Loucy (cell line): ENCODE measurements around the gene PCBD2.

Experiments used
- H2AFZ ChIP-seq: fragments of 200-600 bp; sonication (generic); 2 replicates; pipeline ENCODE4 v1.6.0; 2016; ENCODE audit warnings: antibody characterized with exemption, mild to moderate bottlenecking, low read length, moderate library complexity
- H3F3A ChIP-seq: fragments of 200-600 bp; 2 replicates; pipeline ENCODE4 v1.6.0; 2016; ENCODE audit warnings: antibody characterized with exemption, low read depth, mild to moderate bottlenecking
- H3K27me3 ChIP-seq: fragments of 200-600 bp; sonication (generic); 2 replicates; pipeline ENCODE4 v1.6.1; 2014; ENCODE audit warnings: low read length, mild to moderate bottlenecking; ENCODE audit not compliant: insufficient read depth, poor library complexity, severe bottlenecking
- H3K36me3 ChIP-seq: fragments of 200-600 bp; sonication (generic); 2 replicates; pipeline ENCODE4 v1.6.1; 2016; ENCODE audit warnings: low read length; ENCODE audit not compliant: insufficient read depth
- H3K4me1 ChIP-seq: fragments of 200-600 bp; sonication (generic); 2 replicates; pipeline ENCODE4 v1.5.1; 2014; ENCODE audit warnings: low read length, mild to moderate bottlenecking; ENCODE audit not compliant: insufficient read depth, poor library complexity, severe bottlenecking
- H3K4me2 ChIP-seq: fragments of 200-600 bp; sonication (generic); 2 replicates; pipeline ENCODE4 v1.6.0; 2014; ENCODE audit warnings: antibody characterized with exemption, low read length, low read depth, mild to moderate bottlenecking; ENCODE audit not compliant: poor library complexity, severe bottlenecking
- H3K4me3 ChIP-seq: fragments of 200-600 bp; sonication (generic); 2 replicates; pipeline ENCODE4 v1.5.1; 2014; ENCODE audit warnings: low read length, mild to moderate bottlenecking, mixed read lengths; ENCODE audit not compliant: poor library complexity, severe bottlenecking
- H3K79me2 ChIP-seq: fragments of 200-600 bp; sonication (generic); 2 replicates; pipeline ENCODE4 v1.6.1; 2014; ENCODE audit warnings: low read length; ENCODE audit not compliant: insufficient read depth
- H3K9ac ChIP-seq: fragments of 200-600 bp; sonication (generic); 2 replicates; pipeline ENCODE4 v1.6.0; 2014; ENCODE audit warnings: mild to moderate bottlenecking, low read depth, low read length, moderate library complexity; ENCODE audit not compliant: poor library complexity, severe bottlenecking
- H3K9me2 ChIP-seq: fragments of 200-600 bp; sonication (generic); replicated peaks from 2 replicates; pipeline ENCODE4 v1.6.1; 2016; ENCODE audit warnings: low read depth, low read length, mixed read lengths
- H3K9me3 ChIP-seq: fragments of 200-600 bp; sonication (generic); 2 replicates; pipeline ENCODE4 v1.6.1; 2014; ENCODE audit warnings: mild to moderate bottlenecking, antibody characterized with exemption, low read length, low read depth; ENCODE audit not compliant: insufficient read depth
- H4K20me1 ChIP-seq: fragments of 200-600 bp; sonication (generic); 2 replicates; pipeline ENCODE4 v1.6.0; 2014; ENCODE audit warnings: antibody characterized with exemption, low read length, mild to moderate bottlenecking; ENCODE audit not compliant: insufficient read depth, poor library complexity, severe bottlenecking
- EZH2phosphoT487 ChIP-seq: fragments of 200-600 bp; IDR thresholded peaks from 2 replicates; pipeline ENCODE4 v1.6.1; 2018; ENCODE audit warnings: antibody characterized with exemption, mild to moderate bottlenecking, moderate library complexity, borderline replicate concordance
- TF ChIP-seq, protein P1 (sequence below): fragments of 200-600 bp; sonication (generic); conservative IDR thresholded peaks from 2 replicates; pipeline ENCODE4 v1.5.1; 2014; ENCODE audit warnings: mild to moderate bottlenecking, antibody characterized with exemption, low read length

Gene PCBD2

DNA sequence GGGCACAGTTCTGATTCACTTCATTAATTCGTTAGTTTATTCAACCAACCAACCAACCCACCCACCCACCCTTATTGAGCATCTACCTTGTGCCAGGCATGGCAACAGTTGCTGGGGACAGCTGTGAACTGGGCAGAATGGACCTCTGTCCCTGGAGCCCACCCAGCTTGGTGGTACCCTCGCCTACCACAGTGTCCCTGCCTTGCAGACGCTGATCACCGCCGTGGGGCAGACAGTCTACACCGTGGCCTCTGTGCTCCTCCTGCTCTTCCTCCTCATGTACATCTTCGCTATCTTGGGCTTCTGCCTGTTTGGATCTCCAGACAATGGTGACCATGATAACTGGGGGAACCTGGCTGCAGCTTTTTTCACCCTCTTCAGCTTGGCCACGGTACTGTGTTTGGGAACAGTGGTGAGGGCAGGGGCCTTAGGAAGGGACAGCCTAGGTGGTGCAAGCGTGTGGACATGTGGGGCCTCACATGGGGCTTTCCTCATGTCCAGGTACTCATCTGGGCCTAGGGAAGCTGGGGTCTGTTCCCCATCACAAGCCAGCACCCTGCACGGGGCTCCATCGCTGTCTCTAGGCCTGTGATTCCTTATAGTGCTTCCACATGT lies 102.9 kb downstream of the PCBD2 start:
- TF ChIP-seq EZH2phosphoT487, result no peak
- TF ChIP-seq, protein P1, sequence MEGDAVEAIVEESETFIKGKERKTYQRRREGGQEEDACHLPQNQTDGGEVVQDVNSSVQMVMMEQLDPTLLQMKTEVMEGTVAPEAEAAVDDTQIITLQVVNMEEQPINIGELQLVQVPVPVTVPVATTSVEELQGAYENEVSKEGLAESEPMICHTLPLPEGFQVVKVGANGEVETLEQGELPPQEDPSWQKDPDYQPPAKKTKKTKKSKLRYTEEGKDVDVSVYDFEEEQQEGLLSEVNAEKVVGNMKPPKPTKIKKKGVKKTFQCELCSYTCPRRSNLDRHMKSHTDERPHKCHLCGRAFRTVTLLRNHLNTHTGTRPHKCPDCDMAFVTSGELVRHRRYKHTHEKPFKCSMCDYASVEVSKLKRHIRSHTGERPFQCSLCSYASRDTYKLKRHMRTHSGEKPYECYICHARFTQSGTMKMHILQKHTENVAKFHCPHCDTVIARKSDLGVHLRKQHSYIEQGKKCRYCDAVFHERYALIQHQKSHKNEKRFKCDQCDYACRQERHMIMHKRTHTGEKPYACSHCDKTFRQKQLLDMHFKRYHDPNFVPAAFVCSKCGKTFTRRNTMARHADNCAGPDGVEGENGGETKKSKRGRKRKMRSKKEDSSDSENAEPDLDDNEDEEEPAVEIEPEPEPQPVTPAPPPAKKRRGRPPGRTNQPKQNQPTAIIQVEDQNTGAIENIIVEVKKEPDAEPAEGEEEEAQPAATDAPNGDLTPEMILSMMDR, result no peak
- no peaks in the 10 kb centered on the region for H4K20me1 ChIP-seq
- H3K4me3 ChIP-seq, result no peak overlapping the region
- H3K36me3 ChIP-seq, result no peaks in the 10 kb centered on the region
- no peak overlapping the region for H3K4me2 ChIP-seq
- H2AFZ ChIP-seq, result no peak overlapping the region
- peaks cover 9% of the 10 kb centered on the region for H3K4me1 ChIP-seq
- H3K79me2 ChIP-seq, result no peaks in the 10 kb centered on the region
- no peaks in the 10 kb centered on the region for H3K27me3 ChIP-seq
- no peaks in the 10 kb centered on the region for H3K9me3 ChIP-seq
- H3F3A ChIP-seq, result no peaks in the 10 kb centered on the region
- no peaks in the 10 kb centered on the region for H3K9me2 ChIP-seq
- H3K9ac ChIP-seq, result no peak overlapping the region

DNA sequence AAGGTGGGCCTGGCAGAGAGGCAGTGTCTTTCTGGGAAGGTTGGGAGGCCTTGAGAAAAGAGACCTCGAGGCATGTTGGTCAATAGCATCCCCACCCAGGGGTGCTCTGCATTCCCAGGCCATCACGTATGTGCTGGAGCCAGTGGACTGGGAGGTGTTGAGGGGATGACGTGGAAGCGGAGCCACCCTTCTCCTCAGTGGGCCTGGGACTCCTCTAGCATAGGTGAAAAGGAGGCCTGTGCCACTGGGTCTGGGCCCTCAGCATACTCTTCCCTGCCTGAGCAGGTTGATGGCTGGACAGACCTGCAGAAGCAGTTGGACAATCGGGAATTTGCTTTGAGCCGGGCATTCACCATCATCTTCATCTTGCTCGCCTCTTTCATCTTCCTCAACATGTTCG lies 103.6 kb downstream of the PCBD2 start:
- no peak overlapping the region for H3K4me2 ChIP-seq
- H3K4me3 ChIP-seq, result no peak overlapping the region
- no peaks in the 10 kb centered on the region for H4K20me1 ChIP-seq
- peaks cover 9% of the 10 kb centered on the region for H3K4me1 ChIP-seq
- TF ChIP-seq, protein P1, result no peak
- TF ChIP-seq EZH2phosphoT487, result no peak
- H3K9ac ChIP-seq, result no peak overlapping the region
- no peaks in the 10 kb centered on the region for H3K9me2 ChIP-seq
- no peaks in the 10 kb centered on the region for H3K9me3 ChIP-seq
- no peaks in the 10 kb centered on the region for H3K36me3 ChIP-seq
- H3K27me3 ChIP-seq, result no peaks in the 10 kb centered on the region
- H3F3A ChIP-seq, result no peaks in the 10 kb centered on the region
- H2AFZ ChIP-seq, result no peak overlapping the region
- H3K79me2 ChIP-seq, result no peaks in the 10 kb centered on the region

DNA sequence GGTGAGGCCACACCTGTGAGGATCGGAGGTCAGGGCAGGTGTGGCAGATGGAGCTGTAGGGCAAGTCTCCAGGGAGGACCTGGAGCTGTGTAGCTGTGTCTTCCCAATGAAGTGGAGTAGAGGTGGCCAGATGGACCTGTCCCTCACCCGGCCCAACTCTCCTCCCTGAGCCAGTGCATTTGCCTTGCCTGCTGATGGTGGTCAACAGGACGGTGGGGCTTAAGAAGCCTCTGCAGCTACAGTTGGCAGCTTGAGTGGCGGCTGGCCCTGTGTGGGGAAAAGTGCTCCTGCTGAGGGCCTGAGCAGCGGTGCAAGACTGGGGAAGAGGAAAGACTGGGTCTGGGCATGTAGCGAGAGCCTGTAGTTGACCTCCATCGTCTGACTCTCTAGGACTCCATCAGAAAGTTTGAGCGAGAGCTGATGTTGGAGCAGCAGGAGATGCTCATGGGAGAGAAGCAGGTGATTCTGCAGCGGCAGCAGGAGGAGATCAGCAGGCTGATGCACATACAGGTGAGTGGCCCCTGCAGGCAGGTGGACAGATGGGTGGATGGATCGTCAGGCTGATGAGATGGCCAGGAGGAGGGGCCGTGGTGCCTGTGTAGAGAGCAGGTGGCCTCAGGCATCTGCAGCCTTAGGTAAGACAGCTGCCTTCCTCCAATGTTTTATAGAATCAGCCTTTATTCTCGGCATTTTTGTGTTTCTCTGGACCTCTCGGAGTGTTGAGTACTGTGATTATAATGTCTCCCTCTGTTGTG lies 104.2 kb downstream of the PCBD2 start:
- peaks cover 9% of the 10 kb centered on the region for H3K4me1 ChIP-seq
- H4K20me1 ChIP-seq, result no peaks in the 10 kb centered on the region
- no peaks in the 10 kb centered on the region for H3K9me3 ChIP-seq
- H2AFZ ChIP-seq, result no peak overlapping the region
- no peaks in the 10 kb centered on the region for H3K79me2 ChIP-seq
- TF ChIP-seq, protein P1, result no peak
- TF ChIP-seq EZH2phosphoT487, result no peak
- no peak overlapping the region for H3K4me3 ChIP-seq
- H3K27me3 ChIP-seq, result no peaks in the 10 kb centered on the region
- H3K9ac ChIP-seq, result no peak overlapping the region
- no peaks in the 10 kb centered on the region for H3K36me3 ChIP-seq
- H3F3A ChIP-seq, result no peaks in the 10 kb centered on the region
- H3K4me2 ChIP-seq, result no peak overlapping the region
- no peaks in the 10 kb centered on the region for H3K9me2 ChIP-seq
